NCI-H1092 treated with DMSO at 0.1 percent for 48 hours (cell line): Measurements from ENCODE around the gene KIF23.
"Not testable (repeated sequence)": the region's sequence is repeated elsewhere in the genome, so short reads cannot be mapped to it uniquely, and the experiment has no call there.

ENCODE experiments used
- DNase-seq: peaks from one replicate; lab custom pipeline; 2025; lab: John Stamatoyannopoulos, UW

Gene KIF23

GRCh38 chr15:69413822-69414700 lies at the start of gene KIF23:
Gene KIF23, plus strand, starts transcription at chr15:69414349. Its CDS starts 117 bp downstream, at chr15:69414466.
- DNase-seq, result peak; percentile 84

GRCh38 chr15:69367236-69367635 lies 46.9 kb upstream of the KIF23 start:
- no peak for DNase-seq

GRCh38 chr15:69369631-69370030 lies 44.5 kb upstream of the KIF23 start:
- no peak for DNase-seq

GRCh38 chr15:69373406-69373805 lies 40.7 kb upstream of the KIF23 start:
- no peak for DNase-seq

GRCh38 chr15:69375151-69375790 lies 38.9 kb upstream of the KIF23 start:
- DNase-seq, result no peak

- no peak for DNase-seq
Observed at GRCh38 chr15:69377216-69377970, 36.8 kb upstream of the KIF23 start.

- DNase-seq, result no peak
Observed at GRCh38 chr15:69380100-69380725, 33.9 kb upstream of the KIF23 start.

GRCh38 chr15:69380726-69381105 lies 33.4 kb upstream of the KIF23 start:
- no peak for DNase-seq

GRCh38 chr15:69382176-69382575 lies 32.0 kb upstream of the KIF23 start:
- not testable (repeated sequence) for DNase-seq

- DNase-seq, result not testable (repeated sequence)
Observed at GRCh38 chr15:69384066-69384465, 30.1 kb upstream of the KIF23 start.

GRCh38 chr15:69384626-69385598 lies 29.2 kb upstream of the KIF23 start:
- no peak for DNase-seq

- DNase-seq, result no peak
Observed at GRCh38 chr15:69385831-69386230, 28.3 kb upstream of the KIF23 start.

- DNase-seq, result no peak
Observed at GRCh38 chr15:69386284-69386683, 27.9 kb upstream of the KIF23 start.

- DNase-seq, result no peak
Observed at GRCh38 chr15:69388260-69388705, 25.9 kb upstream of the KIF23 start.

GRCh38 chr15:69389426-69389825 lies 24.7 kb upstream of the KIF23 start:
- DNase-seq, result no peak

- no peak for DNase-seq
Observed at GRCh38 chr15:69390575-69390974, 23.6 kb upstream of the KIF23 start.

GRCh38 chr15:69391046-69391757 lies 22.9 kb upstream of the KIF23 start:
- no peak for DNase-seq

GRCh38 chr15:69392352-69392751 lies 21.8 kb upstream of the KIF23 start:
- no peak for DNase-seq

- no peak for DNase-seq
Observed at GRCh38 chr15:69393831-69394491, 20.2 kb upstream of the KIF23 start.
